HFFc6 (cell line): Measurements from ENCODE around the gene MMP28. TPM values are rescaled to one million over a fixed set of nuclear protein-coding genes. Genes with fewer than 3 reads are reported as not detected.

ENCODE experiments used
- DNase-seq: peaks from one replicate; pipeline ENCODE4 v3.0.0-alpha.2; 2018
- H3K27ac Mint-ChIP-seq: 2 replicates; pipeline ENCODE4 v1.8.0; 2020; ENCODE audit warnings: mild to moderate bottlenecking, mixed read lengths
- H3K27me3 Mint-ChIP-seq: 2 replicates; pipeline ENCODE4 v1.8.0; 2021; ENCODE audit warnings: mild to moderate bottlenecking, moderate library complexity, mixed read lengths; ENCODE audit not compliant: insufficient read depth
- H3K36me3 Mint-ChIP-seq: 2 replicates; pipeline ENCODE4 v1.8.0; 2021; ENCODE audit warnings: low read depth, mixed read lengths
- H3K4me1 Mint-ChIP-seq: 2 replicates; pipeline ENCODE4 v1.8.0; 2020; ENCODE audit warnings: low read depth, mixed read lengths
- H3K4me3 Mint-ChIP-seq: 2 replicates; pipeline ENCODE4 v1.8.0; 2020; ENCODE audit warnings: mild to moderate bottlenecking, moderate library complexity, mixed read lengths
- H3K9me3 Mint-ChIP-seq: 2 replicates; pipeline ENCODE4 v1.8.0; 2020; ENCODE audit warnings: mild to moderate bottlenecking, mixed read lengths
- total RNA-seq, 6 experiments: library from RNA; stranded (reverse); fragmentation: NEBNext Ultra II Directional; extraction: Animal tissue kit (Norgen Biotek cat#: 25700); gene quantifications; 2 replicates in 1 of 6; 3 replicates in 5 of 6; pipeline ENCODE4 v1.2.3, GENCODE V29; 2021
- TF ChIP-seq, protein P1 (sequence below): fragments of 200-600 bp; sonication (generic); IDR thresholded peaks from 2 replicates; pipeline ENCODE4 v1.5.0; 2021; ENCODE audit warnings: antibody characterized with exemption, mild to moderate bottlenecking

Gene MMP28
- total RNA-seq, 6 experiments from 2014 or later: not detected

DNA sequence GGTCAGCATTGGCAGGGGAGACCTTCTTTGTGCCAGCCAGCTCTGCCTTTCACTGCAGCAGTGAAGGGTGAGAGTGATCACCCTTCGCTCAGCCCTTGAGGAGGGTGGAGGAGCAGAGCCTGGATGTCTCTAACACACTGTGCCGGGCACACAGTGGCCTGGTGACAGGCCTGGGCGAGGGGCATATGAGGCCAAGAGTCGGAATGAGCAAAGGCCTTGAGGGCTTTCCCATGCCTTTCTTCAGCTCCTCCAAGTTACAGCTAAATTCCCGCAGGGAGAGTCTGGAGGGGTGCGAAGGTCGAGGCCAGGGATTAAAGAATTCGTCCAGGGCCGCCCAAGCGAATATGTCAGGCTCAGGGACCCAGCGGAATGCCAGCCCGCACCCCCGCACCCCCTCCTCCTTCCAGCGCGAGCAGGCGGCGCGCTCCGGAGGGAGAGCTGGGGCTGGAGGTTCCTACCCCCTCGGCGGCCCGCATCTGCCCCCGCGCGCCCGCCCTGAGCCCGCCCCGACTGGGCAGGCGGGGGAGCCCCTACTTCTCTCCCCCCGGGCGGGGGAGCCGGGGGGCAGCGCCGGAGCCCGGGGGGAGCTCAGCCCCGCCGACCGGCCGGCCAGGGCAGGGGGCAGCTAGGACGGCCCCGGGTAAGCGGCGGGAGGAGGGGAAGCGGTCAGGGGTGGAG lies 64.1 kb downstream of the MMP28 start, which contains the start of gene RASL10B:
Gene RASL10B, plus strand, starts transcription at position 401 of the 678 bp plus-strand sequence. CDS start 3,546 bp downstream, outside the sequence.
- Mint-ChIP-seq H3K27me3 (peaks cover 5% of the 10 kb centered on the region), H3K27ac (0 out of 2 replicates have a peak within 1 kb of the TSS, but pooled peaks have one; percentile 12), H3K4me1 (peaks cover 31% of the 10 kb centered on the region), H3K4me3 (peak within 1 kb of the TSS; percentile 84), H3K9me3 (no peaks in the 10 kb centered on the region), H3K36me3 (0 out of 2 replicates have a peak, but pooled peaks cover 3% of the 10 kb centered on the region)
- DNase-seq: no peak
- TF ChIP-seq, protein P1, sequence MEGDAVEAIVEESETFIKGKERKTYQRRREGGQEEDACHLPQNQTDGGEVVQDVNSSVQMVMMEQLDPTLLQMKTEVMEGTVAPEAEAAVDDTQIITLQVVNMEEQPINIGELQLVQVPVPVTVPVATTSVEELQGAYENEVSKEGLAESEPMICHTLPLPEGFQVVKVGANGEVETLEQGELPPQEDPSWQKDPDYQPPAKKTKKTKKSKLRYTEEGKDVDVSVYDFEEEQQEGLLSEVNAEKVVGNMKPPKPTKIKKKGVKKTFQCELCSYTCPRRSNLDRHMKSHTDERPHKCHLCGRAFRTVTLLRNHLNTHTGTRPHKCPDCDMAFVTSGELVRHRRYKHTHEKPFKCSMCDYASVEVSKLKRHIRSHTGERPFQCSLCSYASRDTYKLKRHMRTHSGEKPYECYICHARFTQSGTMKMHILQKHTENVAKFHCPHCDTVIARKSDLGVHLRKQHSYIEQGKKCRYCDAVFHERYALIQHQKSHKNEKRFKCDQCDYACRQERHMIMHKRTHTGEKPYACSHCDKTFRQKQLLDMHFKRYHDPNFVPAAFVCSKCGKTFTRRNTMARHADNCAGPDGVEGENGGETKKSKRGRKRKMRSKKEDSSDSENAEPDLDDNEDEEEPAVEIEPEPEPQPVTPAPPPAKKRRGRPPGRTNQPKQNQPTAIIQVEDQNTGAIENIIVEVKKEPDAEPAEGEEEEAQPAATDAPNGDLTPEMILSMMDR: no peak

DNA sequence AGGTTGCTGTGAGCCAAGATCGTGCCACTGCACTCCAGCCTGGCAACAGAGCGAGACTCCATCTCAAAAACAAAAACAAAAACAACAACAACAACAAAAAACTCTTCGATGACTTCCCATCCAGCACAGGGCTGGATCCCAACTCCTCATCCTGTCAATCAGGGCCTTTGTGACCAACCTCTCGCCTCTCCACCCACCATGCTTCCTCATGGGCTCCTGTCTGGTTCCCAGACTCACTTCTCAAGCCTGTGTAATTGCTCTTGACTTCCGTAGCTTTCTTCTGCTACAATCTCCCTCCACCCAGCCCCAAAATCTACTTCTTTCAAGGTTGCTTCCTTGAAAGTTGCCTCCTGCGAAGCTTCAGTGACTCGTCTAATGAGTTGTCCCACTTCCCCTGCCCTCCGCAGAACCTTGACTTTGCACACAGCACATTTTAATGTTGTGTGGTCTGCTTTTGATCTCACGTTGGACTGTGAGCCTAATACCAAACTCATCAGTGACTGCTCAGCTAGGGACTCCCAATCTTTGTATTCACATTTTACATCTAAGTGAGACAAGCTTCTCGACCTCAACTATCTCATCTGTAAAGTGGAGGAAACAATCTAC lies 64.9 kb downstream of the MMP28 start:
- peaks cover 40% of the 10 kb centered on the region for H3K4me1 Mint-ChIP-seq
- TF ChIP-seq, protein P1: no peak
- H3K4me3 Mint-ChIP-seq: peak overlapping the region; percentile 80
- no peak overlapping the region for H3K27ac Mint-ChIP-seq
- DNase-seq: no peak
- H3K36me3 Mint-ChIP-seq: 0 out of 2 replicates have a peak, but pooled peaks cover 3% of the 10 kb centered on the region
- H3K9me3 Mint-ChIP-seq: no peaks in the 10 kb centered on the region
- peaks cover 5% of the 10 kb centered on the region for H3K27me3 Mint-ChIP-seq

GRCh38 chr17:35729405-35729833 lies 66.0 kb downstream of the MMP28 start:
- Mint-ChIP-seq H3K4me1 (peaks cover 49% of the 10 kb centered on the region), H3K27ac (no peak overlapping the region), H3K27me3 (peaks cover 5% of the 10 kb centered on the region), H3K36me3 (peaks cover 12% of the 10 kb centered on the region), H3K4me3 (no peak overlapping the region), H3K9me3 (no peaks in the 10 kb centered on the region)
- DNase-seq: no peak
- TF ChIP-seq, protein P1: no peak

- no peak for DNase-seq
- Mint-ChIP-seq H3K27ac (no peak overlapping the region), H3K36me3 (peaks cover 17% of the 10 kb centered on the region), H3K4me1 (peaks cover 49% of the 10 kb centered on the region), H3K9me3 (no peaks in the 10 kb centered on the region), H3K27me3 (peaks cover 5% of the 10 kb centered on the region; the same call in 1 of the 2 replicates), H3K4me3 (no peak overlapping the region)
- TF ChIP-seq, protein P1: no peak
These were observed 66.9 kb downstream of the MMP28 start for GRCh38 chr17:35728551-35728950.

- peaks cover 49% of the 10 kb centered on the region for H3K4me1 Mint-ChIP-seq
- H3K27me3 Mint-ChIP-seq: peaks cover 5% of the 10 kb centered on the region; the same call in 1 of the 2 replicates
- TF ChIP-seq, protein P1: no peak
- peaks cover 17% of the 10 kb centered on the region for H3K36me3 Mint-ChIP-seq
- no peak for DNase-seq
- H3K4me3 Mint-ChIP-seq: no peak overlapping the region
- H3K9me3 Mint-ChIP-seq: no peaks in the 10 kb centered on the region
- H3K27ac Mint-ChIP-seq: peak overlapping the region; percentile 86
These were observed 67.8 kb downstream of the MMP28 start for GRCh38 chr17:35727635-35728034.
